Colonic mucosa (tissue), 4 donors: ENCODE measurements around the gene SLTM. TPM values are rescaled to one million over a fixed set of nuclear protein-coding genes. Genes with fewer than 3 reads are reported as not detected.

ENCODE experiments used
- DNase-seq: peaks from one replicate; pipeline ENCODE4 v3.0.0-alpha.2; 2020
- H3K27ac ChIP-seq: fragments of 200-600 bp; one replicate; pipeline ENCODE4 v1.8.0; 2021
- H3K27me3 ChIP-seq: fragments of 200-600 bp; one replicate; pipeline ENCODE4 v1.8.0; 2021
- H3K36me3 ChIP-seq: fragments of 200-600 bp; one replicate; pipeline ENCODE4 v1.8.0; 2021
- H3K4me1 ChIP-seq: fragments of 200-600 bp; one replicate; pipeline ENCODE4 v1.8.0; 2021; ENCODE audit warnings: mild to moderate bottlenecking
- H3K4me3 ChIP-seq: fragments of 200-600 bp; one replicate; pipeline ENCODE4 v1.8.0; 2021
- H3K9ac ChIP-seq, 2 donors: one replicate each; pipeline ENCODE4 v1.7.0; 2013; ENCODE audit warnings: control low read depth in 2 of 2, low read depth in 2 of 2, low read length in 2 of 2
- H3K9me3 ChIP-seq: fragments of 200-600 bp; one replicate; pipeline ENCODE4 v1.8.0; 2021
- intact Hi-C: fragments of 100-400 bp; cut with DNase I; formaldehyde crosslinking; loops from one replicate; pipeline ENCODE4 v1.14.1; 2022
- total RNA-seq, 2 donors: library from RNA; stranded (reverse); fragmentation: NEBNext Ultra II Directional in 1 of 2; extraction: Animal tissue kit (Norgen Biotek cat#: 25700) in 1 of 2; gene quantifications; one replicate each; pipeline ENCODE4 v1.2.1, GENCODE V29; 2021
- TF ChIP-seq, protein P1 (sequence below): fragments of 200-600 bp; IDR thresholded peaks from one replicate; pipeline ENCODE4 v1.8.0; 2022; ENCODE audit warnings: antibody characterized with exemption, mild to moderate bottlenecking
- donor health status: healthy.
- donor health status: DM: no; HTN: no; CAD: no.
- donor health status: DM: no; HTN: no; CAD: no.

Gene SLTM
- total RNA-seq, 2 donors from 2014 or later = 62.6 to 78.2 TPM

DNA sequence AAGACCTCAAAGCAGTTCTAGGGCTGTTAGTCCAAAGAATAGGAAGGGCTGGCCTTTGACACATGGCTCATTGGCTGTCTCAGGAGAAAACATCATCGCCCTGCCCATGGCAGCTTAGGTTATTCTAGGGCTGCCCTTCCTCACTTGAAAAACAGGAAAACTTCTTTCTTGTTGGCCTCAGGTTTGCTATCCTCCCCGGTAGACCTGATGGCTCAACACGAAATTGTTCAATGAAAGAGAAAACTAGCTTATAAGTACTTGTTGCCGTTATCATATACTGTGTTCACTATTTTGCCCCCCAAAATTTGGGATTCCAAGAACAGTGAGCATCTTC is 602 bp upstream of the SLTM start:
- DNase-seq = no peak
- peak overlapping the region; percentile 91 to 98 for H3K9ac ChIP-seq
- intact Hi-C loops = no loop called here
- H3K27me3 ChIP-seq = no peaks in the 10 kb centered on the region
- TF ChIP-seq, protein P1, sequence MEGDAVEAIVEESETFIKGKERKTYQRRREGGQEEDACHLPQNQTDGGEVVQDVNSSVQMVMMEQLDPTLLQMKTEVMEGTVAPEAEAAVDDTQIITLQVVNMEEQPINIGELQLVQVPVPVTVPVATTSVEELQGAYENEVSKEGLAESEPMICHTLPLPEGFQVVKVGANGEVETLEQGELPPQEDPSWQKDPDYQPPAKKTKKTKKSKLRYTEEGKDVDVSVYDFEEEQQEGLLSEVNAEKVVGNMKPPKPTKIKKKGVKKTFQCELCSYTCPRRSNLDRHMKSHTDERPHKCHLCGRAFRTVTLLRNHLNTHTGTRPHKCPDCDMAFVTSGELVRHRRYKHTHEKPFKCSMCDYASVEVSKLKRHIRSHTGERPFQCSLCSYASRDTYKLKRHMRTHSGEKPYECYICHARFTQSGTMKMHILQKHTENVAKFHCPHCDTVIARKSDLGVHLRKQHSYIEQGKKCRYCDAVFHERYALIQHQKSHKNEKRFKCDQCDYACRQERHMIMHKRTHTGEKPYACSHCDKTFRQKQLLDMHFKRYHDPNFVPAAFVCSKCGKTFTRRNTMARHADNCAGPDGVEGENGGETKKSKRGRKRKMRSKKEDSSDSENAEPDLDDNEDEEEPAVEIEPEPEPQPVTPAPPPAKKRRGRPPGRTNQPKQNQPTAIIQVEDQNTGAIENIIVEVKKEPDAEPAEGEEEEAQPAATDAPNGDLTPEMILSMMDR = no peak
- H3K4me3 ChIP-seq = peak overlapping the region; percentile 64
- H3K27ac ChIP-seq = peak overlapping the region; percentile 98
- H3K4me1 ChIP-seq = no peaks in the 10 kb centered on the region
- H3K36me3 ChIP-seq = peaks cover 2% of the 10 kb centered on the region
- H3K9me3 ChIP-seq = no peaks in the 10 kb centered on the region

DNA sequence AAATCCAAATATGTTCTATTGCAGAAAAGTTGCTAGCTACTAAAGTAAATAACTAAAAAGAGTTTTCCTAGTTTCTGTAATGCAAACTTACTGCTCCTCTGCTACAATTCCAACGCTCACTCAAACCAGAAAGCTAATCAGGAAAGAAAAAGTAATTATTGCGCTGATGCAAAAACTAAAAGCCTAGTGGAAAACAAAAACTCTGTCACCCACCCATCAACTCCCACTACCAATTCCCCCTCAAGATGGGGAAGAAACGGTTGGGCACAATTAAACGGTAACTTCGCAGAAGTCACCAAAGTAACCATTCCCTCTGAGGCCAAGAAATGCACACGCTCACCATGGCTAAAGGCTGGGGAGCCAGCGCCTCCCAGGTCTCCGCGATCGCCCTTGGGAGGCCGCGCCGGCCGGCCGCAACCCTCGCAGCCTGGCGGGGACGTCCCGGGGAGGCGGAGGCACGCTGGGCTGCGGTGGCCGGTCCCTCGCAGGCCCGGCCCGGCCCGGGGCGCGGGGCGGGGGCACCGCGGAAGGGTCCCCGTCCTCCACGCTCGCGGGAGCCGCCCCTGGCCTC is 684 bp downstream of the SLTM start:
- no peak for DNase-seq
- TF ChIP-seq, protein P1 = no peak
- Histone ChIP-seq H3K4me3 (peak overlapping the region; percentile 64), H3K9me3 (no peaks in the 10 kb centered on the region), H3K27me3 (no peaks in the 10 kb centered on the region), H3K36me3 (peaks cover 10% of the 10 kb centered on the region), H3K9ac (peak overlapping the region; percentile 91 to 98), H3K27ac (peak overlapping the region; percentile 98), H3K4me1 (no peaks in the 10 kb centered on the region)
- intact Hi-C loops = no loop called here

DNA sequence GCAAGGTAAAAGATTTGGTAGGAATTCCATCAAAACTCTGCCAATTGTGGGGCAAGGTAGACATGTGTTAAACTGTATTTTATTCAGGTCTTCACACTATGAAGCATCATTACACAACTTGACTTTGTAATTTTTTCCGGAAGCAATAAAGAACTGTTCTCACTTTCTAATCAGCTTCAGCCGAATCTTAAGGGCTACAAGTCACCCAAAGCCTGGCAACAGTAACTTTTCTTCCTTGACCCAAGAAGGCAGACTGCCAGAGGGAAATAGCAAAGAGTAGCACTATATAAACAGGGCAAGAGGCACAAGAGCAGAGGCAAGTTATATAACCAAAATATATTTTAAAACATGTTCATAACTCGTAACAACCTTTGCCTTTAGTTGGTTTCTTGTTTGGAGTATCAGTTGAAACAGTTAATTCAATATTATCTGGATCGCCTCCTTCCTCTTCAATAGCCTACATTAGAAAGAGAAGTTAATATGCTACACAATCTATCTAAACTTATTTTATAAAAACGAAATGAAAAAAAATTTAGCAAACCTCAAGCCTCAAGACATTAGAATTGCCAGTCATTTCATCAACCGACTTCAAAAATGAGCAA is 1.4 kb downstream of the SLTM start:
- Histone ChIP-seq H3K9me3 (no peaks in the 10 kb centered on the region), H3K36me3 (peaks cover 10% of the 10 kb centered on the region), H3K27me3 (no peaks in the 10 kb centered on the region), H3K9ac (peak overlapping the region; percentile 8 to 91), H3K4me3 (peak overlapping the region; percentile 64), H3K4me1 (no peaks in the 10 kb centered on the region), H3K27ac (peak overlapping the region; percentile 98)
- DNase-seq = peak; percentile 58
- TF ChIP-seq, protein P1 = no peak
- intact Hi-C loops = no loop called here

GRCh38 chr15:58929891-58930416 is 3.5 kb downstream of the SLTM start:
- intact Hi-C loops = no loop called here
- TF ChIP-seq, protein P1 = no peak
- no peak overlapping the region for H3K4me3 ChIP-seq
- H3K36me3 ChIP-seq = peaks cover 10% of the 10 kb centered on the region
- no peaks in the 10 kb centered on the region for H3K27me3 ChIP-seq
- DNase-seq = no peak
- H3K4me1 ChIP-seq = no peaks in the 10 kb centered on the region
- H3K9ac ChIP-seq = no peak overlapping the region
- no peaks in the 10 kb centered on the region for H3K9me3 ChIP-seq
- no peak overlapping the region for H3K27ac ChIP-seq

GRCh38 chr15:58926823-58927222 is 6.7 kb downstream of the SLTM start:
- Histone ChIP-seq H3K36me3 (peaks cover 10% of the 10 kb centered on the region), H3K4me3 (no peak overlapping the region), H3K27me3 (no peaks in the 10 kb centered on the region), H3K27ac (no peak overlapping the region), H3K9me3 (no peaks in the 10 kb centered on the region), H3K4me1 (no peaks in the 10 kb centered on the region), H3K9ac (no peak overlapping the region)
- intact Hi-C loops = no loop called here
- TF ChIP-seq, protein P1 = no peak
- no peak for DNase-seq
